Fibroblast of skin of scalp (primary cell): Measurements from ENCODE around the gene NR1H4.
"Not testable (repeated sequence)": the region's sequence is repeated elsewhere in the genome, so short reads cannot be mapped to it uniquely, and the experiment has no call there.

Experiments used
- DNase-seq: peaks from one replicate; pipeline ENCODE4 v3.0.0-alpha.2; 2013

Gene NR1H4

GRCh38 chr12:100518376-100518775, 44.7 kb downstream of the NR1H4 start:
- DNase-seq, result no peak

GRCh38 chr12:100520048-100520769, 46.5 kb downstream of the NR1H4 start:
- DNase-seq, result no peak

- DNase-seq, result no peak
These were observed 48.3 kb downstream of the NR1H4 start for GRCh38 chr12:100521958-100522357.

GRCh38 chr12:100528034-100528433, 54.4 kb downstream of the NR1H4 start:
- DNase-seq, result no peak

- no peak for DNase-seq
These were observed 54.9 kb downstream of the NR1H4 start for GRCh38 chr12:100528471-100529127.

- DNase-seq, result no peak
These were observed 56.2 kb downstream of the NR1H4 start for GRCh38 chr12:100529756-100530350.

- no peak for DNase-seq
These were observed 59.7 kb downstream of the NR1H4 start for GRCh38 chr12:100533376-100533775.

GRCh38 chr12:100534625-100535227, 61.1 kb downstream of the NR1H4 start:
- no peak for DNase-seq

- DNase-seq, result peak; percentile 21
These were observed 65.5 kb downstream of the NR1H4 start for GRCh38 chr12:100539202-100539601.

- DNase-seq, result no peak
These were observed 70.5 kb downstream of the NR1H4 start for GRCh38 chr12:100544165-100544564.

GRCh38 chr12:100545092-100545491, 71.4 kb downstream of the NR1H4 start:
- no peak for DNase-seq

- DNase-seq, result no peak
These were observed 80.3 kb downstream of the NR1H4 start for GRCh38 chr12:100553936-100554335.

GRCh38 chr12:100554608-100555077, 81.0 kb downstream of the NR1H4 start:
- peak; percentile 84 for DNase-seq

- DNase-seq, result no peak
These were observed 82.1 kb downstream of the NR1H4 start for GRCh38 chr12:100555722-100556121.

- no peak for DNase-seq
These were observed 83.7 kb downstream of the NR1H4 start for GRCh38 chr12:100557357-100557756.

GRCh38 chr12:100559261-100559660, 85.6 kb downstream of the NR1H4 start:
- not testable (repeated sequence) for DNase-seq

- DNase-seq, result no peak
These were observed 90.4 kb downstream of the NR1H4 start for GRCh38 chr12:100564090-100564489.

GRCh38 chr12:100564905-100565467, 91.3 kb downstream of the NR1H4 start:
- DNase-seq, result no peak

GRCh38 chr12:100565987-100566545, 92.4 kb downstream of the NR1H4 start:
- no peak for DNase-seq

GRCh38 chr12:100566887-100567637, 93.4 kb downstream of the NR1H4 start:
- DNase-seq, result no peak

GRCh38 chr12:100567945-100568344, 94.3 kb downstream of the NR1H4 start:
- no peak for DNase-seq

GRCh38 chr12:100572184-100572583, 98.5 kb downstream of the NR1H4 start:
- no peak for DNase-seq
